ENCODE measurements around the gene KIAA1549. TPM values are rescaled to one million over a fixed set of nuclear protein-coding genes. Genes with fewer than 3 reads are reported as not detected.
"Not testable (repeated sequence)": the region's sequence is repeated elsewhere in the genome, so short reads cannot be mapped to it uniquely, and the experiment has no call there.

KIAA1549 gene
- total RNA-seq, 1 experiment from 2014 or later = 12.5 TPM

DNA sequence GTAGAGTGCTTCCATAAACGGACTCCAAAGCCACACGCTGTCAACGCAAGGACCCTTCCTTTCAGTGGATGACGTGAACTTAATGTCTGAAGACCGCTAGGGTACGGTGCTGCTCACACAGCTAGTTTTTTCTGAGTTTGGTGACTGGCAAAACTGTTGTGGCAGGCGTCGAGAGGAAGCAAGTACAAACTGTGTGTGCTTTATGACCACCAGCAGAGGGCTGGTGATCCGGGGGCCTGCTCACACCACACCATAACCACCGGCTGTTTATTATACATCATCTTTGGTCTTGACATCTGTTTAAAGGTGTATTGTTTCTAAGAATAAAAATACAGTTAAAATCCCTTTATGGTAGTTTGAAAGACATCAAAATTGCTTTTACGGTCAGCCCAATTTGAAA, 146.1 kb downstream of the KIAA1549 start:
- Histone ChIP-seq H3K36me3 (peaks cover 6% of the 10 kb centered on the region), H3K4me3 (no peak overlapping the region), H3K27me3 (no peaks in the 10 kb centered on the region), H3K4me1 (no peaks in the 10 kb centered on the region), H3K9me3 (replicated peaks) (no peaks in the 10 kb centered on the region), H3K27ac (no peak overlapping the region)
- no peak for DNase-seq

GRCh38 chr7:138834583-138834982, 146.6 kb downstream of the KIAA1549 start:
- Histone ChIP-seq H3K9me3 (replicated peaks) (no peaks in the 10 kb centered on the region), H3K4me1 (no peaks in the 10 kb centered on the region), H3K27ac (no peak overlapping the region), H3K36me3 (peaks cover 6% of the 10 kb centered on the region), H3K4me3 (no peak overlapping the region), H3K27me3 (no peaks in the 10 kb centered on the region)
- no peak for DNase-seq

DNA sequence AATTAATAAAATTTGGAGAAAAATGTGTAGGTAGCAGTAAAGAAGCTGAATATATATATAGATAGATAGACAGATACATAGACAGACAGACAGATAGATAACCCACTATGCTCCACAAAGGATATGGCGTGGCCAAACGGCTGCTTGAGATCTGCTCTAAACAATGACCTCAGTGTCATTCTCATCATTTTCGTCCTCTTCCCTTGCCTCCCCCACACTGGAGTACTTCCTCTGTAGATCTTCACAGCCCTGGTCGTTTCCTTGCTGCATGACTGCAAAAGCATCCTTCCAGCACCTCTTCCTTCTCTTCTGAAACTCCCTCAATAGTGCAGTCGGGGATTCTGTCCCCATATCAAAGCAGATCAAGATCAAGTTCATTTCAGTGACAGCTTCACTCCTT, 147.6 kb downstream of the KIAA1549 start:
- Histone ChIP-seq H3K27me3 (no peaks in the 10 kb centered on the region), H3K36me3 (peaks cover 6% of the 10 kb centered on the region), H3K4me3 (no peak overlapping the region), H3K27ac (no peak overlapping the region), H3K9me3 (replicated peaks) (no peaks in the 10 kb centered on the region), H3K4me1 (no peaks in the 10 kb centered on the region)
- DNase-seq = no peak

- Histone ChIP-seq H3K27me3 (no peaks in the 10 kb centered on the region), H3K4me1 (no peaks in the 10 kb centered on the region), H3K4me3 (no peak overlapping the region), H3K36me3 (peaks cover 6% of the 10 kb centered on the region), H3K9me3 (replicated peaks) (no peaks in the 10 kb centered on the region), H3K27ac (no peak overlapping the region)
- DNase-seq = no peak
These were observed 148.2 kb downstream of the KIAA1549 start for GRCh38 chr7:138832966-138833365.

GRCh38 chr7:138829335-138829734, 151.9 kb downstream of the KIAA1549 start:
- Histone ChIP-seq H3K4me1 (peaks cover 6% of the 10 kb centered on the region; the same call in 1 of the 2 replicates), H3K9me3 (replicated peaks) (no peaks in the 10 kb centered on the region), H3K27me3 (no peaks in the 10 kb centered on the region), H3K27ac (no peak overlapping the region), H3K36me3 (no peaks in the 10 kb centered on the region), H3K4me3 (no peak overlapping the region)
- DNase-seq = no peak

DNA sequence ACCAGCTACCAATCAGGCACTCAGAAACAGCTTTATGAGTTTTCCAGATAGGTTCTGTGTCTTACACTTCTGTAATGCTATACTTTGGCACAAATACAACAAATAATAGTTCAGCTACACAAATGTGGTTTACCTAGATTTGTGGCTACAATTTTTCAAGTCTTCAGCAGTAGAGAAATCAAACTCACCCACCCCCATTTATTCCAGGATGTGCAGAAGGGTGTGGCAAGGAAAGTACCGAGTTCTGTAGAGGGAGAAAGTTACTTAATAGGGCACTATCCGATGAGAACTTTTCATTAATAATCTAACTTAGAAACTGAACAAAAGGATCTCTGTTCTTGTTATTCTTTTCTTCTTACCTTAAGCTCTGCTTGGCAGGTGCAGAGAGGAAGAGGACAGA, 152.9 kb downstream of the KIAA1549 start:
- H3K27me3 ChIP-seq = no peaks in the 10 kb centered on the region
- H3K4me1 ChIP-seq = peaks cover 6% of the 10 kb centered on the region; the same call in 1 of the 2 replicates
- no peak overlapping the region for H3K4me3 ChIP-seq
- no peak overlapping the region for H3K27ac ChIP-seq
- DNase-seq = no peak
- H3K36me3 ChIP-seq = no peaks in the 10 kb centered on the region
- H3K9me3 ChIP-seq (replicated peaks) = no peaks in the 10 kb centered on the region

- Histone ChIP-seq H3K4me3 (no peak overlapping the region), H3K27ac (no peak overlapping the region), H3K4me1 (peaks cover 6% of the 10 kb centered on the region; the same call in 1 of the 2 replicates), H3K27me3 (no peaks in the 10 kb centered on the region), H3K36me3 (no peaks in the 10 kb centered on the region), H3K9me3 (replicated peaks) (no peaks in the 10 kb centered on the region)
- DNase-seq = peak; percentile 36 to 68
These were observed 156.0 kb downstream of the KIAA1549 start for GRCh38 chr7:138825049-138825721.

DNA sequence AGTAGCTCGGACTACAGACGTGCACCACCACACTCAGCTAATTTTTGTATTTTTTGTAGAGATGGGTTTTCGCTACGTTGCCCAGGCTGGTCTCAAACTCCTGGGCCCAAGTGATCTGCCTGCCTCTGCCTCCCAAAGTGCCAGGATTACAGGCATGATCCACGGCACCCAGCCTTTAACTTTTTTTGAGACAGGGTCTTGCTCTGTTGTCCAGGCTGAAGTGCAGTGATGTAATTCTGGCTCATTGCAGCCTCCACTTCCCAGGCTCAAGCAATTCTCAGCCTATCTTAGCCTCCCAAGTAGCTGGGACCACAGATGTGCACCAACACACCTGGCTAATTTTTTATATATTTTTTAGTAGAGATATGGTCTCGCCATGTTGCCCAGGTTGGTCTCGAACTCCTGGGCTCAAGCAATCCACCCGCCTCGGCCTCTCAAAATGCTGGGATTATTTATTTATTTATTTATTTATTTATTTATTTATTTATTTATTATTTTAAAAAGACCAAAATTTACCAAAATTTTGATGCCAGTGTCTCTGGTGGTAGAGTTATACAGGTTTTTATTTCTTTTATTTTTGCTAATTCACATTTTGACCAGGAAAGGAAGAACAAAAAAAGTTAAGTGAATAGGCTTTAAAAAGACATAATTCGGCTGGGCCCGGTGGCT, 158.2 kb downstream of the KIAA1549 start:
- Histone ChIP-seq H3K4me1 (peaks cover 6% of the 10 kb centered on the region; the same call in 1 of the 2 replicates), H3K27ac (no peak overlapping the region), H3K36me3 (no peaks in the 10 kb centered on the region)

DNA sequence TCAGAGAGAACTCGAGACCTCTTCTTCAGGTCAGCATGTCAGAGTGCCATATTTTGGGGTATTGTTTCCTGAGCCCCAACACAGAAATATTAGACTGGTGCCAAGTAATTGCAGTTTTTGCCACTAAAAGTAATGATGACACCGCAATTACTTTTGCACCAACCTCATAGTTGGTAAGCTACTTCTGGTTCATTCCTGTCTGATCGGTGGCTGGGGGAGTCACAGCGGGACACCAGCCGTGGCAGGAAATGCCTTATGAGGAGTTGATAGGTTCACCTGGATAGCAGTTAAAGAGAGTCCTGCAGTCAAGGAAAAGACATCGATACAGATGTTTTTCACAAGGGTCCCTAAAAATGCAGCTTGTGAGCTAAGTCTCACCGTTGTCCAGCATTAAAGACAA, 159.3 kb downstream of the KIAA1549 start:
- Histone ChIP-seq H3K4me1 (peaks cover 6% of the 10 kb centered on the region; the same call in 1 of the 2 replicates), H3K36me3 (no peaks in the 10 kb centered on the region), H3K9me3 (replicated peaks) (no peaks in the 10 kb centered on the region), H3K27ac (no peak overlapping the region), H3K4me3 (no peak overlapping the region), H3K27me3 (no peaks in the 10 kb centered on the region)
- no peak for DNase-seq

More for the DNA sequence above, 158.2 kb downstream of the KIAA1549 start:
- Histone ChIP-seq H3K27me3 (no peaks in the 10 kb centered on the region), H3K4me3 (no peak overlapping the region), H3K9me3 (replicated peaks) (no peaks in the 10 kb centered on the region)
- DNase-seq = no peak

GRCh38 chr7:138819625-138820024, 161.6 kb downstream of the KIAA1549 start:
- Histone ChIP-seq H3K36me3 (no peaks in the 10 kb centered on the region), H3K27me3 (no peaks in the 10 kb centered on the region), H3K27ac (no peak overlapping the region), H3K4me3 (no peak overlapping the region), H3K4me1 (peaks cover under 1% of the 10 kb centered on the region; the same call in 1 of the 2 replicates), H3K9me3 (replicated peaks) (no peaks in the 10 kb centered on the region)
- no peak for DNase-seq

DNA sequence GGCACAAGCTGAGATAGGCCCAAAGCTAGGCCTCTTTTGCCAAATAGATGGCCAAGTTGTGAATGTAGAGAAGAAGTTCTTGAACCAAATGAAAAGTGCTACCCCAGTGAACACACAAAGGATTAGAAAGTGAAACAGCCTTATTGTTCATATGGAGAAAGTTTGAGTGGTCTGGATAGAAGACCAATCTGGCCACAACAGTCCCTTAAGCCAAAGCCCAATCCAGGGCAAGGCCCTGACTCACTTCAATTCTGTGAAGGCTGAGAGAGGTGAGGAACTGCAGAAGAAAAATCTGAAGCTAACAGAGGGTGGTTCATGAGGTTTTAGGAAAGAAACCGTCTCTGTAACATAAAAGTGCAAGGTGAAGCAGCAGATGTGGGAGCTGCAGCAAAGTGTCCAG, 164.5 kb downstream of the KIAA1549 start:
- Histone ChIP-seq H3K4me3 (no peak overlapping the region), H3K27me3 (no peaks in the 10 kb centered on the region), H3K4me1 (peaks cover 5% of the 10 kb centered on the region; the same call in 1 of the 2 replicates), H3K9me3 (replicated peaks) (no peaks in the 10 kb centered on the region), H3K36me3 (no peaks in the 10 kb centered on the region), H3K27ac (no peak overlapping the region)
- no peak for DNase-seq

GRCh38 chr7:138814816-138815332, 166.3 kb downstream of the KIAA1549 start:
- DNase-seq = peak in 1 of 2 experiments; percentile 49

DNA sequence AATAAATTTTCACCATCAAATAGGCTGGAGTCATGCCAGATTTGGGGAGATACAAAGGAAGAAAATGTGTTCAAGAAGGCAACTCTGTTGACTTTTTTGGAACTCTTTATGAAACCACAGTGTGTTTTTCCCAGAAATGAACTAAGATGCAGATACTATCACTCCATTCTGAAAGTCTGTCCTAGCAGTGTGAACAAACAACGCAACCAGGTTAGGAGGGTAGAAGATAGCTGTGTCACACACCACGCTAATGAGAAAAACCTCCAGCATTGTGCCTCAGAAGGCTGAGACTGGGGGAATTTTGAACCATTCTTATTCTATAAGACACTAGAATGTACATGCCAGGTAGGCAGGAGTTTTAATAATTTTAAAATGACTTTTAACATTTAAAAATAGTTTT, 167.2 kb downstream of the KIAA1549 start:
- Histone ChIP-seq H3K4me3 (no peak overlapping the region), H3K9me3 (replicated peaks) (no peaks in the 10 kb centered on the region), H3K4me1 (peaks cover 5% of the 10 kb centered on the region; the same call in 1 of the 2 replicates), H3K27me3 (no peaks in the 10 kb centered on the region), H3K27ac (no peak overlapping the region), H3K36me3 (no peaks in the 10 kb centered on the region)
- DNase-seq = no peak

More at GRCh38 chr7:138814816-138815332, 166.3 kb downstream of the KIAA1549 start:
- peaks cover 5% of the 10 kb centered on the region; the same call in 1 of the 2 replicates for H3K4me1 ChIP-seq
- no peaks in the 10 kb centered on the region for H3K36me3 ChIP-seq
- H3K27me3 ChIP-seq = no peaks in the 10 kb centered on the region
- H3K9me3 ChIP-seq (replicated peaks) = no peaks in the 10 kb centered on the region
- H3K27ac ChIP-seq = no peak overlapping the region
- H3K4me3 ChIP-seq = no peak overlapping the region

GRCh38 chr7:138811327-138811726, 169.9 kb downstream of the KIAA1549 start:
- not testable (repeated sequence) for DNase-seq; H3K9me3 ChIP-seq (replicated peaks); H3K27ac ChIP-seq

GRCh38 chr7:138809346-138809745, 171.8 kb downstream of the KIAA1549 start:
- DNase-seq = no peak
- H3K9me3 ChIP-seq (replicated peaks) = no peaks in the 10 kb centered on the region

More at GRCh38 chr7:138811327-138811726, 169.9 kb downstream of the KIAA1549 start:
- not testable (repeated sequence) for H3K36me3 ChIP-seq, H3K4me3 ChIP-seq, H3K27me3 ChIP-seq, H3K4me1 ChIP-seq

More at GRCh38 chr7:138809346-138809745, 171.8 kb downstream of the KIAA1549 start:
- H3K4me3 ChIP-seq = no peak overlapping the region
- no peak overlapping the region for H3K27ac ChIP-seq
- 0 out of 2 replicates have a peak, but pooled peaks cover under 1% of the 10 kb centered on the region for H3K4me1 ChIP-seq
- no peaks in the 10 kb centered on the region for H3K27me3 ChIP-seq
- no peaks in the 10 kb centered on the region for H3K36me3 ChIP-seq
